IMR-90 (cell line): Measurements from ENCODE around the gene PPP6C. TPM values are rescaled to one million over a fixed set of nuclear protein-coding genes. Genes with fewer than 3 reads are reported as not detected.

Experiments used
- ATAC-seq: fragments of 200-7000 bp; cut with Tn5 transposase; 2 replicates; pipeline ENCODE4 v1.9.1; 2020; ENCODE audit warnings: low read depth, mild to moderate bottlenecking, moderate library complexity
- BruUV-seq: library from RNA; stranded (reverse); fragments of 400-500 nt; replicated peaks from 2 replicates; lab custom pipeline; 2021; lab: Mats Ljungman, UMichigan
- CTCF ChIA-PET: fragments of 300-600 bp; formaldehyde crosslinking; extraction: SDS; loops from one replicate; lab custom pipeline; 2021; ENCODE audit warnings: antibody characterized with exemption; lab: Yijun Ruan, JAX
- POLR2A ChIA-PET: fragments of 300-600 bp; sonication (Branson Sonifier 250); formaldehyde crosslinking; loops from one replicate; lab custom pipeline; 2022; ENCODE audit warnings: antibody characterized with exemption; ENCODE audit not compliant: unreplicated experiment; lab: Charles Lee
- DNase-seq: peaks from one replicate; pipeline ENCODE4 v3.0.0; 2013
- H2AFZ ChIP-seq: replicated peaks from 2 replicates; pipeline ENCODE3; 2013; ENCODE audit warnings: low read length, mild to moderate bottlenecking; ENCODE audit not compliant: poor library complexity
- H2AK5ac ChIP-seq: 2 replicates; pipeline ENCODE4 v1.6.1; 2013; ENCODE audit warnings: low read depth, low read length, inconsistent platforms
- H2AK9ac ChIP-seq: replicated peaks from 2 replicates; pipeline ENCODE3; 2013; ENCODE audit warnings: mild to moderate bottlenecking, low read depth, low read length, moderate library complexity; ENCODE audit not compliant: poor library complexity
- H2BK120ac ChIP-seq: 2 replicates; pipeline ENCODE4 v1.6.1; 2013; ENCODE audit warnings: low read depth, low read length, inconsistent platforms
- H2BK15ac ChIP-seq: 3 replicates; pipeline ENCODE4 v1.6.1; 2013; ENCODE audit warnings: low read depth, low read length, inconsistent platforms
- H2BK20ac ChIP-seq: 2 replicates; pipeline ENCODE4 v1.6.1; 2013; ENCODE audit warnings: low read depth, mild to moderate bottlenecking, inconsistent platforms, low read length, moderate library complexity
- H2BK5ac ChIP-seq: 2 replicates; pipeline ENCODE4 v1.6.1; 2013; ENCODE audit warnings: mild to moderate bottlenecking, low read depth, low read length, inconsistent platforms; ENCODE audit not compliant: poor library complexity, severe bottlenecking
- H3K14ac ChIP-seq: replicated peaks from 2 replicates; pipeline ENCODE4 v1.6.1; 2013; ENCODE audit warnings: low read depth, low read length, inconsistent platforms
- H3K18ac ChIP-seq: 2 replicates; pipeline ENCODE4 v1.6.1; 2013; ENCODE audit warnings: low read depth, low read length, control low read depth
- H3K23ac ChIP-seq: 2 replicates; pipeline ENCODE4 v1.6.1; 2013; ENCODE audit warnings: low read depth, low read length, inconsistent platforms
- H3K27ac ChIP-seq: 2 replicates; pipeline ENCODE4 v1.5.1; 2013; ENCODE audit warnings: mild to moderate bottlenecking, control low read depth, low read length; ENCODE audit not compliant: insufficient read depth
- H3K27me3 ChIP-seq: 2 replicates; pipeline ENCODE4 v1.6.1; 2013; ENCODE audit warnings: low read length; ENCODE audit not compliant: control insufficient read depth, insufficient read depth
- H3K36me3 ChIP-seq: 2 replicates; pipeline ENCODE4 v1.6.1; 2013; ENCODE audit warnings: low read length, mixed read lengths; ENCODE audit not compliant: control insufficient read depth, insufficient read depth
- H3K4ac ChIP-seq: 2 replicates; pipeline ENCODE4 v1.6.1; 2013; ENCODE audit warnings: low read depth, low read length, inconsistent platforms
- H3K4me1 ChIP-seq: 2 replicates; pipeline ENCODE4 v1.6.1; 2013; ENCODE audit warnings: low read length, mixed read lengths; ENCODE audit not compliant: control insufficient read depth, insufficient read depth
- H3K4me2 ChIP-seq: 2 replicates; pipeline ENCODE4 v1.6.1; 2013; ENCODE audit warnings: low read depth, mild to moderate bottlenecking, control low read depth, low read length, moderate library complexity
- H3K4me3 ChIP-seq: 2 replicates; pipeline ENCODE4 v1.5.1; 2013; ENCODE audit warnings: low read depth, mild to moderate bottlenecking, control low read depth, low read length, moderate library complexity; ENCODE audit not compliant: insufficient read depth
- H3K56ac ChIP-seq: 2 replicates; pipeline ENCODE4 v1.6.1; 2013; ENCODE audit warnings: low read length, inconsistent platforms; ENCODE audit not compliant: insufficient read depth; ENCODE audit errors: extremely low read depth
- H3K79me1 ChIP-seq, 2 experiments: 2 replicates each; pipeline ENCODE4 v1.6.1; 2013; ENCODE audit warnings: low read length in 2 of 2, inconsistent platforms in 1 of 2, low read depth in 1 of 2
- H3K9ac ChIP-seq: 2 replicates; pipeline ENCODE4 v1.6.1; 2013; ENCODE audit warnings: low read depth, low read length, control low read depth
- H3K9me1 ChIP-seq: 2 replicates; pipeline ENCODE4 v1.6.1; 2013; ENCODE audit warnings: low read length, inconsistent platforms; ENCODE audit not compliant: insufficient read depth
- H3K9me3 ChIP-seq: 2 replicates; pipeline ENCODE4 v1.6.1; 2013; ENCODE audit warnings: low read length; ENCODE audit not compliant: control insufficient read depth, insufficient read depth
- H4K20me1 ChIP-seq: 2 replicates; pipeline ENCODE4 v1.6.1; 2013; ENCODE audit warnings: low read length, inconsistent platforms; ENCODE audit not compliant: insufficient read depth
- H4K5ac ChIP-seq: 2 replicates; pipeline ENCODE4 v1.6.1; 2013; ENCODE audit warnings: mild to moderate bottlenecking, low read depth, low read length, control low read depth
- H4K8ac ChIP-seq, 2 experiments: 2 replicates each; pipeline ENCODE4 v1.6.1; 2013; ENCODE audit warnings: low read depth in 2 of 2, low read length in 2 of 2, control low read depth in 1 of 2, inconsistent platforms in 1 of 2
- H4K91ac ChIP-seq: 2 replicates; pipeline ENCODE4 v1.6.1; 2013; ENCODE audit warnings: low read depth, low read length, inconsistent platforms; ENCODE audit not compliant: insufficient read depth
- BHLHE40 ChIP-seq: fragments of 150-350 bp; IDR thresholded peaks from 2 replicates; pipeline ENCODE4 v1.6.1; 2016; ENCODE audit warnings: mild to moderate bottlenecking, low read depth, low read length
- CEBPB ChIP-seq: IDR thresholded peaks from 2 replicates; pipeline ENCODE4 v1.6.1; 2012; ENCODE audit warnings: low read depth, low read length, improper control_type of control experiment
- CHD1 ChIP-seq: IDR thresholded peaks from 2 replicates; pipeline ENCODE4 v1.6.1; 2012; ENCODE audit warnings: low read depth, low read length, improper control_type of control experiment
- CTCF ChIP-seq: conservative IDR thresholded peaks from 2 replicates; pipeline ENCODE4 v1.5.1; 2012; ENCODE audit warnings: mild to moderate bottlenecking, low read depth, low read length, improper control_type of control experiment
- FOS ChIP-seq: fragments of 150-350 bp; IDR thresholded peaks from 2 replicates; pipeline ENCODE4 v1.6.1; 2016; ENCODE audit warnings: low read depth, low read length
- MAFK ChIP-seq: IDR thresholded peaks from 2 replicates; pipeline ENCODE4 v1.6.1; 2012; ENCODE audit warnings: low read depth, low read length, improper control_type of control experiment
- MAZ ChIP-seq: IDR thresholded peaks from 2 replicates; pipeline ENCODE4 v1.6.1; 2012; ENCODE audit warnings: low read depth, mild to moderate bottlenecking, low read length, improper control_type of control experiment, moderate library complexity, borderline replicate concordance
- MXI1 ChIP-seq: IDR thresholded peaks from 2 replicates; pipeline ENCODE4 v1.6.1; 2012; ENCODE audit warnings: low read depth, mild to moderate bottlenecking, low read length, moderate library complexity, borderline replicate concordance
- NFE2L2 ChIP-seq: fragments of 150-350 bp; IDR thresholded peaks from 2 replicates; pipeline ENCODE4 v1.6.1; 2016; ENCODE audit warnings: low read depth, mild to moderate bottlenecking, low read length
- POLR2A ChIP-seq: IDR thresholded peaks from 2 replicates; pipeline ENCODE4 v1.6.1; 2012; ENCODE audit warnings: mild to moderate bottlenecking, low read depth, low read length
- RAD21 ChIP-seq: IDR thresholded peaks from 2 replicates; pipeline ENCODE4 v1.6.1; 2012; ENCODE audit warnings: low read length, improper control_type of control experiment
- RCOR1 ChIP-seq: IDR thresholded peaks from 2 replicates; pipeline ENCODE4 v1.6.1; 2012; ENCODE audit warnings: mild to moderate bottlenecking, low read length, improper control_type of control experiment; ENCODE audit not compliant: insufficient replicate concordance
- RFX5 ChIP-seq: IDR thresholded peaks from 2 replicates; pipeline ENCODE4 v1.8.0; 2012; ENCODE audit warnings: low read depth, mild to moderate bottlenecking, low read length, moderate library complexity
- SMC3 ChIP-seq: fragments of 150-350 bp; IDR thresholded peaks from 2 replicates; pipeline ENCODE4 v1.6.1; 2016; ENCODE audit warnings: low read depth, mild to moderate bottlenecking, antibody characterized with exemption, low read length, moderate library complexity
- USF2 ChIP-seq: fragments of 150-350 bp; IDR thresholded peaks from 2 replicates; pipeline ENCODE4 v1.6.1; 2017; ENCODE audit warnings: mild to moderate bottlenecking, antibody characterized with exemption, low read length, low read depth
- WGBS, 2 experiments: methylation state at CpG; one replicate each; pipeline versions ENCODE4 v1.1.5 to v1.1.7; 2013; ENCODE audit warnings: missing lambda C conversion rate in 2 of 2; ENCODE audit not compliant: insufficient read length in 1 of 2; ENCODE audit errors: extremely low coverage in 2 of 2; 5-methylcytosine and 5-hydroxymethylcytosine counted together
- dilution Hi-C: fragments of 300-500 bp; cut with HindIII; formaldehyde crosslinking; loops from one replicate; pipeline ENCODE4 v1.14.3; 2018; ENCODE audit warnings: low sequenced_read_pairs; ENCODE audit not compliant: unreplicated experiment
- in situ Hi-C: fragments of 300-500 bp; cut with MboI; formaldehyde crosslinking; loops from 3 replicates; pipeline ENCODE4 v1.14.3; 2019; ENCODE audit warnings: low sequenced_read_pairs, inconsistent platforms, mixed read lengths
- intact Hi-C: fragments of 100-400 bp; cut with micrococcal nuclease; formaldehyde crosslinking; loops from 2 replicates; pipeline ENCODE4 v1.10.0; 2022
- polyA plus RNA-seq, 3 experiments: library from polyadenylated mRNA; depleted of rRNA; stranded (reverse); fragments of >200 nt; gene quantifications; 2 replicates each; pipeline ENCODE4 v1.2.3, GENCODE V29; 2012; ENCODE audit warnings: low replicate concordance in 1 of 3
- total RNA-seq: library from RNA; depleted of rRNA; stranded (reverse); fragments of >200 nt; gene quantifications from 2 replicates; pipeline ENCODE4 v1.2.3, GENCODE V29; 2012
- TF ChIP-seq, protein P1 (sequence below): fragments of 150-350 bp; IDR thresholded peaks from 2 replicates; pipeline ENCODE4 v1.6.1; 2016; ENCODE audit warnings: low read depth, mild to moderate bottlenecking, low read length, moderate library complexity, borderline replicate concordance

PPP6C gene
- total and polyA plus RNA-seq, 2 of the 4 experiments (the other 2 are of a cell fraction): 14.5 to 15.4 TPM

- dilution Hi-C loops (no loop called here), intact Hi-C loops (loop anchor here (2.0 kb wide), 1 partner anchor 33 kb away; the partner anchor contains the start of gene RABEPK), in situ Hi-C loops (no loop called here)
- Histone ChIP-seq H3K23ac (no peak overlapping the region), H4K5ac (no peak overlapping the region), H2BK5ac (peak overlapping the region; percentile 72), H3K27me3 (no peaks in the 10 kb centered on the region), H2AK5ac (no peak overlapping the region), H3K9ac (no peak overlapping the region), H3K4me3 (no peak overlapping the region), H3K9me3 (no peaks in the 10 kb centered on the region), H3K18ac (no peak overlapping the region), H2AK9ac (peak overlapping the region; percentile 5), H2BK20ac (no peak overlapping the region), H3K9me1 (no peaks in the 10 kb centered on the region), H2BK15ac (no peak overlapping the region), H4K8ac (no peak overlapping the region), H2BK120ac (no peak overlapping the region), H3K36me3 (peaks cover 36% of the 10 kb centered on the region), H3K4me2 (no peak overlapping the region), H3K27ac (no peak overlapping the region), H3K14ac (no peak overlapping the region), H2AFZ (no peak overlapping the region), H3K56ac (no peak overlapping the region), H4K91ac (no peak overlapping the region), H3K4ac (no peak overlapping the region), H3K4me1 (peaks cover 4% of the 10 kb centered on the region; the same call in 1 of the 2 replicates), H3K79me1 (peaks cover 3 to 30% of the 10 kb centered on the region in 2 experiments), H4K20me1 (peaks cover 47% of the 10 kb centered on the region)
- ChIA-PET POLR2A (no interaction called here), CTCF (interaction anchor here (0.6 kb wide), 1 partner anchor 8 kb away, joined by 5 read pairs; no protein-coding TSS in a partner anchor)
- DNase-seq: peak; percentile 100
- ATAC-seq: peak; percentile 96
- no CpG with 5 or more reads among the region's 3 CpGs for WGBS, 2 experiments
- BruUV-seq: no TSS peak
- TF ChIP-seq RCOR1: no peak
- peak; percentile 72 for TF ChIP-seq BHLHE40
- TF ChIP-seq, protein P1, sequence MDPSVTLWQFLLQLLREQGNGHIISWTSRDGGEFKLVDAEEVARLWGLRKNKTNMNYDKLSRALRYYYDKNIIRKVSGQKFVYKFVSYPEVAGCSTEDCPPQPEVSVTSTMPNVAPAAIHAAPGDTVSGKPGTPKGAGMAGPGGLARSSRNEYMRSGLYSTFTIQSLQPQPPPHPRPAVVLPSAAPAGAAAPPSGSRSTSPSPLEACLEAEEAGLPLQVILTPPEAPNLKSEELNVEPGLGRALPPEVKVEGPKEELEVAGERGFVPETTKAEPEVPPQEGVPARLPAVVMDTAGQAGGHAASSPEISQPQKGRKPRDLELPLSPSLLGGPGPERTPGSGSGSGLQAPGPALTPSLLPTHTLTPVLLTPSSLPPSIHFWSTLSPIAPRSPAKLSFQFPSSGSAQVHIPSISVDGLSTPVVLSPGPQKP: no peak
- TF ChIP-seq CHD1: peak; percentile 93
- TF ChIP-seq RFX5: no peak
- no peak for TF ChIP-seq USF2
- TF ChIP-seq FOS: peak; percentile 95
- TF ChIP-seq MXI1: 0 out of 2 replicates have a peak, but pooled peaks have one; percentile 9
- peak; percentile 13; the same call in 1 of the 2 replicates for TF ChIP-seq RAD21
- TF ChIP-seq CTCF: no peak
- TF ChIP-seq CEBPB: peak; percentile 15; the same call in 1 of the 2 replicates
- no peak for TF ChIP-seq SMC3
- TF ChIP-seq MAFK: no peak
- no peak; the same call in 1 of the 2 replicates for TF ChIP-seq POLR2A
- TF ChIP-seq MAZ: no peak
- TF ChIP-seq NFE2L2: no peak
Measured at GRCh38 chr9:125233678-125234077, 44.1 kb upstream of the PPP6C start.
